NCI-H187 (cell line): ENCODE results near the gene CCDC51.
A peak's percentile ranks its signal among the peaks of the same experiment; 100 is the strongest.
"Not testable (repeated sequence)": the region's sequence is repeated elsewhere in the genome, so short reads cannot be mapped to it uniquely, and the experiment has no call there.

Experiments used
- DNase-seq, 2 experiments: peaks; one replicate each; lab custom pipeline; 2025; lab: John Stamatoyannopoulos, UW

CCDC51 gene

DNA sequence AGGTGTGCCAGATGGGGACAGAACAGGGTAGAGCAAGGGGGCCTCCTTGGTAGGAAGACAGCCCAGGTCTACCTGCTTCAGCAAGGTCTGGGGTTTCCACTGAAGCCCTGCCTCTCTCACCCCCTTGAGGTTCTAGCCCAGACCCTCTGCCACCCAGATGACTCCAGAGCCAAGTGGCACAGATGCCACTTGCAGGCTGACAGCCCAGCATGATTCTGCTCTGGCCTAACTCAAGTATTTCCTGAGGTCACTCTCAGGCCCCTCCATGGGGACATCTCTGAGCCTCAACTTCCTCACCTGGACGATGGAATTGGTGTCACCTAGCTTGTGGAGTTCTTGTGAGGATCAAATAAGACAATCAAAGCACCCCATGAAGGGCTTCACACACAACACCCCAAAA lies 33.9 kb downstream of the CCDC51 start:
- DNase-seq: no peak

DNA sequence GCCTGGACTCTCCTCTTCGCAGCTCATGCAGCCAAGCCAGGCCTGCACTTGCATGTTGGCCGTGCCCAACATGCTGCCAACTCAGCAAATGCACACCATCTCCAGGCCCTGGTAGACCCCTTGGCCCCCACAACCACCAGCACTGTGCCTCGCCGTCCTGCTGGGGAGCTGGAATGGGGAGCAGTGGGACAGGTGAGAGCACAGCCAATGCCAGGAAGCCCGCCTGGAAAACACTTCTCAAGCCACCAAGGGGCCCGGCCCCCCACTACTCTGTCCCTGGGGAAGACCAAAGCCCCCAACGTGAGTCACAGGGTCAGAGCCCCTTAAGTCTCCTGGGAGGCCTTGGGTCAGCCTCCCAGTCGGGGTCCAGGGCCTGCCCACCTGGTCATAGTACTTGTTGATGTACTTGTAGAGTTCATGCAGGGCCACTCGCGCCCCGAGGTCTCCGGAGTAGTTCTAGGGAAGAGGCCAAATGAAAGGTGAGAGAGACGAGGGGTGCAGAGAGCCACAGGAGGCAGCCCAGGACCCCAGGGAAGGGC lies 34.5 kb downstream of the CCDC51 start:
- no peak for DNase-seq

DNA sequence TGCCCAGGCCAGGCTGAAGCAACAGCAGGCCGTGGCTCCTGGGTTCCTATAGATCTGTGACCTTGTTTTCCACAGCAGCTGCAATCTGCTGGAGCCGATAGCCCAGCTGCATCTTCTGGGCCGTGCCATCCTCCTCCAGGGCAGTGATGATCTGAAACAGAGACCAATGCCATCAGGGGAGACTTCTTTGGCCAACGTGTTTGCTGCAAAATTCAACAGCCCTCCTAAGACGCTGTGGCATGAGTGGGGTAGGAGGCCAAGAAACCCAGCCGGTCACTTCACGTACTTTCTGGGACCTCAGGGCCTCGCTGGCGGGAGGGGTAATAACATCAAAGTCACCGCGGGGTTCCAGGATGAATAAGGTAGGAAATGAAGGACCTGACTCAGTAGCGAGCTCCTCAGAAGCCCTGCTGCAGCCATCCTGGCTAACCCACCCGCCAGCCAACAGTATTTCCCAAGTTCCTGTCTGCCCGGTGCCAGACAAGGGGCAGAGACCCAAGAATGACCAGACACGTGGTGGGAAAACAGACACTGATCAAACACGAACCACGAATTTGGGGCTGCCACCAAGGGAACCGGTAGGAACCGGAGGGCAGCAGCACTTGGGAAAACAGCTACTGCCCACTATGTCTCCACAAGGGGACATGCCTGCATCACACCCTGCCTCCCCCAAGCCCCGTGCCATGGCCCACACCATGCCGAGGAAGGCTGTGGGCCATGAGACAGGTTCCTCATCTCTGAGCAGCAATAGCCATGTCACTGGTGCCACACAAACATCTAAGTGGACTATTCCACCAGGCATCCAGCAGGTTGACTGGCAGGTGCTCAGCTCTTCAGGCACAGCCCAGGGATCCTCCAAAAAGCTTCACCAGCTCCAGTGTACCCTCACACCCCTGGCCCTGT lies 35.2 kb downstream of the CCDC51 start:
- DNase-seq: no peak

DNA sequence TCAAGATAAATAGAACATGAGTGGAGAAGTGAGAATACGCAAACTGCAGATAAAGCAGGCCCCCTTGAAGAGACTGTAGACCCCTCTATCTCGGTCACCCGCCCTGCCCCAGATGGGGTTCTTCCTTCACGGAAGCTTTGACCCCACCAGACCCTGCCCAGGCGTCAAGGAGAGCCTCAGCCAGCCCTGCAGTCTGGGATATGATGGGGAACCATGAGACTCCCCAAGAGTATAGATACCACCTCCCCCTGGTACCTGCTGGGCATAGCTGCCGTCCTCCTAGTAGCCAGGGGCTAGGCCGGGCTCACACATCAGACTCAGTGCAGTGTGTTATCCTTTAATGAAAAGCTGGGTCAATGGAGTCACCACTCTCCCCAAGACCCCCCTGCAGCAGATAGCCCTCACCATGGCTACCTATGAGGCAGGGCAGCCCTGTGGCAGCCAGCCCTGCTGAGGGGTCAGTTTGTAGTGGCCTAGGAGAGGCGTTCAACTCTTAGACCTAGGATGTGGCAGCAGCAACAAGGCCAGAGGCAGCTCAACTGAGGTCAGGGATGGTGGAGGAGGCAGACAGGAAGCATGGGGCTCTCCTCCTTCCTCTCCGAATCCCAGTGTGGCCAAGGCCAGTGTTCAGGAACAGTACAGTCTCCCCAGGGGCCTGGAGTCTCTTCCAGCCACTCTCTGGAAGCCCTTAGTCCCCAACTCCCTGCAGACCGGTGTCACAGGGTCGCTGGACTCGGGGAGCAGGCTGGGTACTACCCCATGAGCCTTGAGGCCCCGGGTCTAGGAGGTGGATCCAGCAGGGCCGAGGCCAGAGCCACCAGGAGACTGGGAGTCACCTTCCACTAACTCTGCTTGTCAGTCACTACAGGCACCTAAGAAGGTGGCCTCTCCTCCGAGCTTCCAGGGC lies 36.1 kb downstream of the CCDC51 start:
- DNase-seq: no peak

DNA sequence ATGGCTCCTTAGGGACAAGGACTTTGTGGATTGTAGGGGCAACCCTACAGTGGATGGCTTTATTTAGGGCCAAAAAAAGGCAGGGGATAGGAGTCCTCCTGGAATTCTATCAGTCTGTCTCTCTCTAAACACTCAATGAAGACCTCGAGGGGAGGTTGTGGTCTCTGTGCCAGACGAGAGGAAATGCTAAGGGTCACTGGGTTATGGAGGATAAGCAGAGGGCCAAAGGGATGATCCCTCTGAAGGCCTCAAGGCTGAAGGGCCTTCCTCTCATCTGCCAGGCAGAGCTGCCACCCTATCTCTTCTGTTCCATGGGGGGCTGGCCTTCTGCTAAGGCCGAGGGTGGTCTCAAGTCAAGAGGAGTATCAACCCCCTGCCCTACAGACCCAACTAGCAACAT lies 37.0 kb downstream of the CCDC51 start:
- DNase-seq: no peak

DNA sequence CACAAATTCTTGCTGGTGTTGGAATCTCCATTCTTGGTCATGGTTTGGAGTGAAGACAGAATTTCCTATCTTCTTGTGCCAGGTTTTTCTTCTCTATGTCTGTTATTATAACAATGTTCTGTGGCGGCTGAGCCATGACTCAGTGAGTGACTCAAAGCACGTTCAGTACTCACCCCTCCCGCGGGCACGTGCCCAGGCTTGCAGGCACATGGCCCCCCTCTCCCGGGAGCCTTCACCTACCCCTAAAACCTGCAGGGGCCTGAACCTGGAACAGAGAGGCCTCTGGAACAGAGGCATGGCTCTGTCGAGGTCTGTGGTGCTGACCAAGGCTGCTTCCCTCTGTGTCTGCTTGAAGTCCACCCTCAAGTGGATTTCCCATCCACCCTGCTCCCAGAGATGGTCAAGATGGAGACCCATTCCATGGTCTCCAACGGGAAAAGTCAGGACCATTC lies 37.6 kb downstream of the CCDC51 start:
- DNase-seq: no peak

DNA sequence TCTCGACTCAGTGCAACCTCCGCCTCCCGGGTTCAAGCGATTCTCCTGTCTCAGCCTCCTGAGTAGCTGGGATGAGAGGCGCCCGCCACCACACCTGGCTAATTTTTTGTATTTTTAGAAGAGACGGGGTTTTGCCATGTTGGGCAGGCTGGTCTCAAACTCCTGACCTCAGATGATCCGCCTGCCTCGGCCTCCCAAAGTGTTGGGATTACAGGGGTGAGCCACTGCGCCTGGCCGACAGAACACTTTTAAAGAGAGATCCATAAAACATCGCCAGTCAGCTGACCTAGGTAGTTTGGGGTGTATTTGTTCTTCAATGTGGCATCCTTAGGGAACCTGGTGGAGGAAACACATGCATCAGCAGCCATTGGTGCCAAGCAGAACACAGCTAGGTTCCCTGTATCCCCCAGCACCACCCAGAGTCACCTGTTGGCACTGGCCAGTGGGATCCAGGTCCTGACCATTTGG lies 38.5 kb downstream of the CCDC51 start:
- not testable (repeated sequence) for DNase-seq

DNA sequence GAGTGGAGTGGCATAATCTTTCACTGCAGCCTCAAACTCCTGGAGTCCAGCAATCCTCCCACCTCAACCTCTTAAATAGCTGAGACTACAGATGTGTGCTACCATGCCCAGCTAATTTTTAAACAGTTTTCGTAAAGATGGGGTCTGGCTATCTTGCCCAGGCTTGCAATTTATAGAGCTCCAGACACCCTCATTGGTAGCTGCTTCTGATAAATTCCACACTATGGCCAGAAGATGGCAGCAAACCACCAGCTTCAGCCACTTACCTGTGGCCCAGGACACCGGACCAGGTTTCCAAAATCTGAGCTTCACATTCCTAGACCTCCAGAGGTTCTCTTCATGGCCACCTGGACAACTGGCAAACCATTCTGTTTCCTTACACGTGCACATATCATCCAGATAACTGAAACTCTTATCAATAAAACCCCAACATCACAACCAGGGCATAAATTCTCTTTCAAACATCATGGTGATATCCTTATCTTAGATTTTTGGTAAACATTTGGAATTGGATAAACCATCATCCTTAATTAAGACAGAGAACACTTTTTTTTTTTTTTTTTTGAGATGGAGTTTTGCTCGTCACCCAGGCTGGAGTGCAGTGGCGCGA lies 39.0 kb downstream of the CCDC51 start:
- peak in 1 of 2 experiments; percentile 5 for DNase-seq

DNA sequence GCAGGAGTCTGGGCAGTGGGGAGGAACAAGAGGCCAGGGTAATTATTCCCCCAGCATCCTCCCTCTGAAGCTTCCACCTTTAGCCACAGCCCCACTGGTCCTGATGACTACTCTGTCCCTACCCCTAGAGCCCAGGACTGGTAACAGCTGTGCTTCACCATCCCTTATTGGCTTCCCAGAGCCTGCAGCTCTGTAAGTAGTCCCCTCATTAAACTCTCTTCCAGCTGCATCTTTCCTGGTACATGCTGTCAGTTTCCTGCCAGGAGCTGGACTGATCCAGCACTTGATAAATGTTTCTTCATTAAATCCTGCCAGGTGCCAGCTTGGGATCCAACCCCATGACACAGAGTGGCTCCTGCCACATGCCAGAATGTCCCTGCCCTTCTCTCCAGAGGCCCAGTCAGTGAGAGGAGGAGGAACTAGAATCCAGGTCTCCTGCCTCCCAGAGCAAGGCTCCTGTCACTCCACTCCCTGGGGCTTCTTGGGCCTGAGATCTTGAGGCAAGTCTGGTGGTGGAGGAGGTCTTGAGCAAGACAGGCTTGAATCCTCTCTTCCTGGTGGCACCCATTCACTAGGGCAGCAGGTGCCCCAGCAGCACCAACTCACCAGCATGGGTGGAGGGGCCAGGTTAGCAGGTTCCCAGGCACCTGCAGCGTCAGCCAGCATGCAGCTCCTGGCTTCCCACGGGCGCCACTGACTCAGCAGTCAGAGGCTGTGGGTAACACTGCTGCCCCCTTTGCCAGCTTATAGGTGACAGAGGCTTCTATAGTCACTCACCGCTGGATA lies 40.3 kb downstream of the CCDC51 start:
- no peak for DNase-seq

DNA sequence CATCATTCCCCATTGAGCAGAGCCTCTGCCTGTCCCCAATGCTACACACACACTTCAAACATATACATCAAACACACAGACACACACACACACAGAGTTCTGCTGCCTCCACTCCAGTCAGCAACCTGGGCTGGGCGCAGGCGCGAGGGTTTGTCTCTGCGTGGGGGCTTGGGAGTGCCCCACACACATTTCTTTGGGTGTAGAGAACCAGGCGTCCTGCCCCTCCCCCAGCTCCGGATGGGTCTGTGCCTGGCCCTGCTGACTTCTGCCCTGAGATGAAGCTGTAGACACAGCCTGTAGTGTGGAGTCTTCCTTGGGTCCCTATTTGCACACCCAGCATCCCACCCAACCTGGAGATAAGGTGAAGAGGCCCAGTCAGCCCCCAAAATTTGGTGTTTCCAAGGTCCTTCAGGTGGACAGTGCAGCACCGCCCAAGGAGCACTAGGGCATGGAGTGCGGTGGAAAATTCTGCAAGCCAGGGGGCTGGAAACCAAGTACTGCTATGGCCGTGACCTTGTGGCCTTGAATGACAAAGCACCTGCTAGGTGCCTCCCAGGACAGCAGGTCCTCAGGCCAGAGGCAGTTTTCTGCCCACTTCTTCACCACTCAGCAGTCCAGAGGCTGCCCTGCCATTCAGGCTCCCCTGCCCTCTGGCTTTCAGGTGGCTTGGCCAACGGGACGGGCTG lies 41.1 kb downstream of the CCDC51 start:
- no peak for DNase-seq

DNA sequence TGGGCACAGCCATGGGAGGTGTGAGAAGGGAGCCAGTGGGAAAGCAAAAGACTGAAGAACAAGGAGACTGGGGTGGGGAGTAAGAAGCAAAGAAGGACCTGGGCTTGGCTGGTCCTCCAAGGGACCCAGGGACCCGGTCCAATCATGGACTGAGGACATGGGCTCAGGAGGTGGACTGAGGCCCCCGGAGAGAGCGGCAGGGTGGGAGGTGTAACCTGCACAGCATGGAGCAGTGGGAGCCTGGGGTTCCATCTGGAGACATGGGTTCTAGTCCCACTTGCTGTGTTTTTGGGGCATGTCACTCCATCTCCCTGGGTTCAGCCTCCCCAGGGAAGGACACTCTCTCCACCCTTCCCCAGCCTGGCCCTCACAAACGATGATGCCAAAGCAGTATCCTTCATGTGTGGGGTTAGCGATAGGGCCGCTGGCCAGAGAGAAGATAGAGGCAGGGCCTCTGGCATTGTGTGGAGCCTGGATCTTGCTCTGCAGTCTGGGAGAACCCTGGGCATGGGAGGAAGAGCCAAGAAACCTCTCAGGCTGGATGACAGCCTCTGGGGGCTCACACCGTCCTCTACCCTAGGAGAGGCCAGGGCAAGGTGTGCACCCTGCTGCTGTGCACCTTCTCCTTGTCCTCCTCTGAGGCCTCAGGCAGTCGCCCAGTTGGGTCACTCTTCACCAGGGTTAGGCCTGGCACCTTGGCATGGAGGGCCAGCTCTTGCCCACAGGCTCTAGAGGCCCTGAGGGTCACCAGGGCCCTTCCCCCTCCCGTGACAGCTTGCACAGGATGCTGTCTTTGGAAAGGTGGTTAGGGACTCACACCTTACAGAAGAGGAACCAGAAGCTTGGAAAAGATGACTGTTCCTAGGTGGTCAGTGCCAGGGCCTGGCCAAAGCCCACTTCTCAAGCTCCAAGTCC lies 41.9 kb downstream of the CCDC51 start:
- no peak for DNase-seq

DNA sequence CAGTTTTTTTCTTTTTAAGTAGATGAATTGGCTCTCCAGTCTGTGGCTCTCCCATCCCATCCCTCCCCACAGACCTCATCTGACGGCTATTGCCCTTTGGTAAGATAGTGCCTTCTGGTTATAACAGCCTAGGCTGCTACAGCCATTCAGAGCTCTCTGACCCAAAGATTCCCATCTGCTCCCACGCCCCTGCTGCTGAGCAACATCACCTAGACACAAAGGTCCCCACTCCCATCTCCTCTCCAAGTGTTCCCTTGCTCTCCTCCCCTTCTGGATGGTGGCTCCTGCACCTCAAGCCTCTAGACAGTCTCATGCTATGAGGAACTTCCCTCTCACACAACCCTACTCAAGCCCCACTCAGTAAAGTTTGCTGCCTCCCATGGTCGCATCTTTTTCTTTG lies 44.2 kb downstream of the CCDC51 start:
- DNase-seq: no peak

DNA sequence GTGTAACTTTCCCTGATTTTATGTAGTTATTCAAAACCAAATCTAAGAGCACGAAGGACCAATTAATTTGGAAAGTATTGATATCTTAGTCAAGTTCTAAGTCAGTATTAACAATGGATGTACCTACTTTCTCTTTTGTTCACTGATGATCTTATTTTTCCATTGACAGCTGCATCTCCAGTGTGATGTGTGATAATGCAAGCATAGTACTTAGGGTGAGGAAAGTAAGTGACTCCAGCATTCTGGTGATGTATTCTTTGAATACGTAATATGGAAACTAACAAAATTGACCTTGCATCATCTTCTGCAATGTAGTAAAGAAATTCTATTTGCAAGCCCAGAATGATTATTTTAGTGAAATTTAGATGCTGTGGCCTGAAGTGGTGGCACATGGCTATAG lies 45.5 kb downstream of the CCDC51 start:
- DNase-seq: no peak

DNA sequence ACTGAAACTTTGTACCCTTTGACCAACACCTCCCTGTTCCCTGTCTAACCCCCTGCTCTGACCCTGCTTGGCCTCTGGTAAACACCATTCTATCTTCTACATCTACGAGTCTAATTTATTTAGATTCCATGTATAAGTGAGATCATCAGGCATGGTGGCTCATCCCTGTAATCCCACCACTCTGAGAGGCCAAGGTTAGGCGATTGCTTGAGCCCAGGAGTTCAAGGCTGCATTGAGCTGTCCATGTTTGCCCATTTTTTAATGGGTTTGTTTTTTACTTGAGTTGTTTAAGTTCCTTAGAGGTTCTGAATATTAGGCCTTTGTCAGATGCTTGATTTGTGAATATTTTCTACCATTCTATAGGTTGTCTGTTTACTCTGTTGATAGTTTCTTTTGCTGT lies 51.0 kb downstream of the CCDC51 start:
- DNase-seq: no peak

DNA sequence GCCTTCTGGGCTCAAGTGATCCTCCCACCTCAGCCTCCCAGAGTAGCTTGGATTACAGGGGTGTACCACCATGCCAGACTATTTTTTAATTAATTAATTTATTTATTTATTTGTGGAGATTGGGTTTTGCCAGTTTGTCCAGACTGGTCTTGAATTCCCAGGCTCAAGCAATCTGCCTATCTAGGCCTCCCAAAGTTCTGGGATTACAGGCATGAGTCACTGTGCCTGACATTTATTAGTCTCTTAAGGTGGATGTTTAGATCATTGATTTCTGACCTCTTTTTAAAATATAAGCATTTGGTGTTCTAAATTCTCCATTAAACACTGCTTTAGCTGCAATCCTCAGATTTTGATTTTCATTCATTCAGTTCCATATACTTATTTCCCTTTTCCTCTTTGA lies 52.3 kb downstream of the CCDC51 start:
- DNase-seq: no peak
